ENCODE measurements around the gene NPTXR. TPM values are rescaled to one million over a fixed set of nuclear protein-coding genes. Genes with fewer than 3 reads are reported as not detected.

Gene NPTXR
- total and polyA plus RNA-seq, 10 donors, result 0.24 to 11.5 (median 4.7) TPM

- H3K4me1 ChIP-seq, result peaks cover 0 to 23% (median 11%) of the 10 kb centered on the region in 6 donors
- TF ChIP-seq POLR2AphosphoS5 (IDR thresholded peaks at IDR 0.05) (no peak), POLR2A (IDR thresholded peaks at IDR 0.05) (no peak)
- TF ChIP-seq, protein P1, sequence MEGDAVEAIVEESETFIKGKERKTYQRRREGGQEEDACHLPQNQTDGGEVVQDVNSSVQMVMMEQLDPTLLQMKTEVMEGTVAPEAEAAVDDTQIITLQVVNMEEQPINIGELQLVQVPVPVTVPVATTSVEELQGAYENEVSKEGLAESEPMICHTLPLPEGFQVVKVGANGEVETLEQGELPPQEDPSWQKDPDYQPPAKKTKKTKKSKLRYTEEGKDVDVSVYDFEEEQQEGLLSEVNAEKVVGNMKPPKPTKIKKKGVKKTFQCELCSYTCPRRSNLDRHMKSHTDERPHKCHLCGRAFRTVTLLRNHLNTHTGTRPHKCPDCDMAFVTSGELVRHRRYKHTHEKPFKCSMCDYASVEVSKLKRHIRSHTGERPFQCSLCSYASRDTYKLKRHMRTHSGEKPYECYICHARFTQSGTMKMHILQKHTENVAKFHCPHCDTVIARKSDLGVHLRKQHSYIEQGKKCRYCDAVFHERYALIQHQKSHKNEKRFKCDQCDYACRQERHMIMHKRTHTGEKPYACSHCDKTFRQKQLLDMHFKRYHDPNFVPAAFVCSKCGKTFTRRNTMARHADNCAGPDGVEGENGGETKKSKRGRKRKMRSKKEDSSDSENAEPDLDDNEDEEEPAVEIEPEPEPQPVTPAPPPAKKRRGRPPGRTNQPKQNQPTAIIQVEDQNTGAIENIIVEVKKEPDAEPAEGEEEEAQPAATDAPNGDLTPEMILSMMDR (IDR thresholded peaks at IDR 0.05 in 8 of 11, conservative IDR thresholded peaks at IDR 0.05 in 3 of 11), result no peak
- WGBS, 5 donors, result 90 to 97% (median 95%) methylated on average over 4 of the region's 4 CpGs
- intact Hi-C loops (cut with DNase I; ENCODE audit: low total_unique reads), result no loop called here
- no peak overlapping the region for H3K4me3 ChIP-seq
- no peaks in the 10 kb centered on the region for H3K9me3 ChIP-seq
- H3K27me3 ChIP-seq (replicated peaks in 1 of 7), result no peaks in the 10 kb centered on the region
- peaks cover 0 to 10% (median 0%) of the 10 kb centered on the region in 6 donors for H3K36me3 ChIP-seq
- no peak overlapping the region for H3K27ac ChIP-seq
- no peak for DNase-seq
Observed at GRCh38 chr22:38773363-38773946, 70.4 kb downstream of the NPTXR start.

GRCh38 chr22:38772623-38772873 lies 71.3 kb downstream of the NPTXR start:
- peaks cover 0 to 23% (median 12%) of the 10 kb centered on the region in 6 donors for H3K4me1 ChIP-seq
- H3K36me3 ChIP-seq, result peaks cover 0 to 6% (median 0%) of the 10 kb centered on the region in 6 donors
- no peak for DNase-seq
- no peaks in the 10 kb centered on the region for H3K27me3 ChIP-seq (replicated peaks in 1 of 7)
- TF ChIP-seq, protein P1 (IDR thresholded peaks at IDR 0.05 in 8 of 11, conservative IDR thresholded peaks at IDR 0.05 in 3 of 11), result no peak
- no peak for TF ChIP-seq POLR2A (IDR thresholded peaks at IDR 0.05)
- TF ChIP-seq POLR2AphosphoS5 (IDR thresholded peaks at IDR 0.05), result no peak
- H3K27ac ChIP-seq, result no peak overlapping the region
- WGBS, 5 donors, result 79 to 91% (median 82%) methylated on average over 8 of the region's 8 CpGs
- no peak overlapping the region for H3K4me3 ChIP-seq
- intact Hi-C loops (cut with DNase I; ENCODE audit: low total_unique reads), result no loop called here
- H3K9me3 ChIP-seq, result no peaks in the 10 kb centered on the region

- WGBS, 5 donors, result 90 to 96% (median 92%) methylated on average over 15 to 16 of the region's 16 CpGs
- no peak overlapping the region for H3K4me3 ChIP-seq
- no peaks in the 10 kb centered on the region for H3K9me3 ChIP-seq
- intact Hi-C loops (cut with DNase I; ENCODE audit: low total_unique reads), result no loop called here
- no peak overlapping the region for H3K27ac ChIP-seq
- no peak for DNase-seq
- H3K4me1 ChIP-seq, result peaks cover 0 to 20% (median 11%) of the 10 kb centered on the region in 6 donors
- H3K27me3 ChIP-seq (replicated peaks in 1 of 7), result no peaks in the 10 kb centered on the region
- no peaks in the 10 kb centered on the region for H3K36me3 ChIP-seq
- no peak for TF ChIP-seq POLR2A (IDR thresholded peaks at IDR 0.05)
- no peak for TF ChIP-seq POLR2AphosphoS5 (IDR thresholded peaks at IDR 0.05)
- TF ChIP-seq, protein P1 (IDR thresholded peaks at IDR 0.05 in 8 of 11, conservative IDR thresholded peaks at IDR 0.05 in 3 of 11), result no peak
Observed at GRCh38 chr22:38770257-38770949, 73.4 kb downstream of the NPTXR start.

Other genes starting within 250 kb of the NPTXR start
- gene FAM227A, start 187.6 kb downstream of the NPTXR start, total RNA-seq, result 1 to 10 TPM in 1 of 7 donors, under 1 TPM in 5, not detected in 1; 0.06 to 3.0 (median 0.49) TPM
- gene FAM227A, start 187.6 kb downstream of the NPTXR start, polyA plus RNA-seq, result under 1 TPM; 0.02 to 0.26 (median 0.07) TPM
- 10 to 100 TPM; 20.2 to 28.5 (median 22.2) TPM for gene CBY1, start 187.4 kb downstream of the NPTXR start, total RNA-seq
- gene CBY1, start 187.4 kb downstream of the NPTXR start, polyA plus RNA-seq, result 10 to 100 TPM; 24.6 to 37.2 (median 28.1) TPM
- 10 to 100 TPM; 28.6 to 59.9 (median 50.6) TPM for gene TOMM22, start 162.1 kb downstream of the NPTXR start, total RNA-seq
- gene TOMM22, start 162.1 kb downstream of the NPTXR start, polyA plus RNA-seq, result 10 to 100 TPM; 24.3 to 44.3 (median 41.3) TPM
- gene JOSD1, start 143.1 kb downstream of the NPTXR start, total RNA-seq, result 10 to 100 TPM; 28.5 to 54.2 (median 36.4) TPM
- 10 to 100 TPM; 10.1 to 16.3 (median 13.8) TPM for gene JOSD1, start 143.1 kb downstream of the NPTXR start, polyA plus RNA-seq
- 100 to 1,000 TPM in 2 of 7 donors, 10 to 100 TPM in 5; 76.3 to 134 (median 98.8) TPM for gene GTPBP1, start 138.1 kb downstream of the NPTXR start, total RNA-seq
- 10 to 100 TPM in 1 of 3 donors, 1 to 10 TPM in 2; 9.7 to 31.9 (median 9.9) TPM for gene GTPBP1, start 138.1 kb downstream of the NPTXR start, polyA plus RNA-seq
- gene SUN2, start 88.0 kb downstream of the NPTXR start, total RNA-seq, result 100 to 1,000 TPM; 204 to 455 (median 220) TPM
- 10 to 100 TPM; 35.4 to 86.5 (median 38.9) TPM for gene SUN2, start 88.0 kb downstream of the NPTXR start, polyA plus RNA-seq
- gene DNAL4, start 49.9 kb downstream of the NPTXR start, total RNA-seq, result 10 to 100 TPM; 10.4 to 17.6 (median 13.9) TPM
- gene DNAL4, start 49.9 kb downstream of the NPTXR start, polyA plus RNA-seq, result 10 to 100 TPM in 2 of 3 donors, 1 to 10 TPM in 1; 8.6 to 16.2 (median 10.6) TPM
- gene CBX6, start 28.2 kb upstream of the NPTXR start, total RNA-seq, result 10 to 100 TPM; 35.8 to 72.2 (median 49.2) TPM
- 10 to 100 TPM; 10.2 to 26.3 (median 11.3) TPM for gene CBX6, start 28.2 kb upstream of the NPTXR start, polyA plus RNA-seq
- 100 to 1,000 TPM in 2 of 7 donors, 10 to 100 TPM in 5; 18.6 to 163 (median 68.0) TPM for gene APOBEC3A, start 113.6 kb upstream of the NPTXR start, total RNA-seq
- gene APOBEC3A, start 113.6 kb upstream of the NPTXR start, polyA plus RNA-seq, result 1 to 10 TPM; 1.2 to 5.6 (median 3.9) TPM
- gene APOBEC3B, start 138.3 kb upstream of the NPTXR start, total RNA-seq, result 10 to 100 TPM in 1 of 7 donors, 1 to 10 TPM in 5, not detected in 1; 2.5 to 14.0 (median 7.2) TPM
- gene APOBEC3B, start 138.3 kb upstream of the NPTXR start, polyA plus RNA-seq, result 1 to 10 TPM; 1.2 to 3.7 (median 2.1) TPM
- 10 to 100 TPM; 23.5 to 72.4 (median 54.2) TPM for gene APOBEC3C, start 170.2 kb upstream of the NPTXR start, total RNA-seq
- 10 to 100 TPM; 42.8 to 60.3 (median 45.2) TPM for gene APOBEC3C, start 170.2 kb upstream of the NPTXR start, polyA plus RNA-seq
- 10 to 100 TPM; 14.8 to 23.6 (median 17.6) TPM for gene APOBEC3D, start 177.1 kb upstream of the NPTXR start, total RNA-seq
- gene APOBEC3D, start 177.1 kb upstream of the NPTXR start, polyA plus RNA-seq, result 10 to 100 TPM in 1 of 3 donors, 1 to 10 TPM in 2; 4.5 to 12.7 (median 6.8) TPM
- gene APOBEC3F, start 196.8 kb upstream of the NPTXR start, total RNA-seq, result 10 to 100 TPM; 11.4 to 31.5 (median 27.6) TPM
- 10 to 100 TPM in 1 of 3 donors, 1 to 10 TPM in 2; 5.4 to 17.2 (median 7.9) TPM for gene APOBEC3F, start 196.8 kb upstream of the NPTXR start, polyA plus RNA-seq
- 10 to 100 TPM; 44.3 to 72.8 (median 53.7) TPM for gene APOBEC3G, start 233.2 kb upstream of the NPTXR start, total RNA-seq
- 10 to 100 TPM; 50.9 to 53.1 (median 51.0) TPM for gene APOBEC3G, start 233.2 kb upstream of the NPTXR start, polyA plus RNA-seq

Measured in spleen (tissue), 11 donors.